ENCODE data around the gene ATG5. TPM values are rescaled to one million over a fixed set of nuclear protein-coding genes. Genes with fewer than 3 reads are reported as not detected.

ATG5 gene
- polyA plus RNA-seq, 1 donor from 2014 or later: 45.5 TPM

DNA sequence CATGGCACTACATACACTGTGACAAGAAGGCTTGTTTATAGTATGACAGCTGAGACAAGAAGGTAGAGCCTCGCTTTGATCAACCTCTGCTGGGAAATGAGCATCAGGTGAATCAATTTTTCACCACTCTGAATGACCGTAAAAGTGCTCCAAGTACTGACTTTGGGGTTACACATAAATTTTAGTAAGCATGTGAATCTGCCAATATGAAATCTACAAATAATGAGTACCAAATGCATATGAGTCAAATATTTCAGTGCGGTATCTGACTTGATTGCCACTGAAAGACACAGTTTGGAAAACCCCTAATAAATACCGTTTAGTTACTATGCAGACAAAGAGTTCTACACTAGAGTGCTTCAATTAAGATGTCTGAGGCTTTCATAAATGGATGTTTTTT is 77.8 kb downstream of the ATG5 start:
- Histone ChIP-seq H3F3A (ENCODE audit: insufficient read depth, low read length, poor library complexity, severe bottlenecking) (no peaks in the 10 kb centered on the region), H3K27me3 (ENCODE audit: insufficient read depth, low read depth, low read length) (no peaks in the 10 kb centered on the region), H3K9ac (ENCODE audit: low read length) (no peak overlapping the region), H3K36me3 (ENCODE audit: insufficient read depth, low read length) (peaks cover 4% of the 10 kb centered on the region), H3K79me2 (replicated peaks; ENCODE audit: insufficient read depth, low read length) (no peaks in the 10 kb centered on the region), H4K20me1 (ENCODE audit: insufficient read depth) (no peaks in the 10 kb centered on the region), H2AFZ (ENCODE audit: low read depth, low read length) (no peak overlapping the region), H3K4me3 (ENCODE audit: low read length) (no peak overlapping the region), H3K9me2 (ENCODE audit: insufficient read depth, low read length) (no peaks in the 10 kb centered on the region), H3K27ac (ENCODE audit: low read length) (no peak overlapping the region), H3K9me3 (ENCODE audit: low read length) (no peaks in the 10 kb centered on the region), H3K4me2 (ENCODE audit: low read length) (no peak overlapping the region)
- TF ChIP-seq TAF1 (IDR thresholded peaks at IDR 0.05; ENCODE audit: low read depth) (no peak), SMC3 (conservative IDR thresholded peaks at IDR 0.05; ENCODE audit: poor library complexity) (no peak), EZH2 (IDR thresholded peaks at IDR 0.05; ENCODE audit: borderline replicate concordance, insufficient read depth, low read length, poor library complexity, severe bottlenecking) (no peak), POLR2AphosphoS5 (IDR thresholded peaks at IDR 0.05) (no peak), EP300 (conservative IDR thresholded peaks at IDR 0.05; ENCODE audit: poor library complexity, severe bottlenecking) (no peak)
- TF ChIP-seq, protein P1, sequence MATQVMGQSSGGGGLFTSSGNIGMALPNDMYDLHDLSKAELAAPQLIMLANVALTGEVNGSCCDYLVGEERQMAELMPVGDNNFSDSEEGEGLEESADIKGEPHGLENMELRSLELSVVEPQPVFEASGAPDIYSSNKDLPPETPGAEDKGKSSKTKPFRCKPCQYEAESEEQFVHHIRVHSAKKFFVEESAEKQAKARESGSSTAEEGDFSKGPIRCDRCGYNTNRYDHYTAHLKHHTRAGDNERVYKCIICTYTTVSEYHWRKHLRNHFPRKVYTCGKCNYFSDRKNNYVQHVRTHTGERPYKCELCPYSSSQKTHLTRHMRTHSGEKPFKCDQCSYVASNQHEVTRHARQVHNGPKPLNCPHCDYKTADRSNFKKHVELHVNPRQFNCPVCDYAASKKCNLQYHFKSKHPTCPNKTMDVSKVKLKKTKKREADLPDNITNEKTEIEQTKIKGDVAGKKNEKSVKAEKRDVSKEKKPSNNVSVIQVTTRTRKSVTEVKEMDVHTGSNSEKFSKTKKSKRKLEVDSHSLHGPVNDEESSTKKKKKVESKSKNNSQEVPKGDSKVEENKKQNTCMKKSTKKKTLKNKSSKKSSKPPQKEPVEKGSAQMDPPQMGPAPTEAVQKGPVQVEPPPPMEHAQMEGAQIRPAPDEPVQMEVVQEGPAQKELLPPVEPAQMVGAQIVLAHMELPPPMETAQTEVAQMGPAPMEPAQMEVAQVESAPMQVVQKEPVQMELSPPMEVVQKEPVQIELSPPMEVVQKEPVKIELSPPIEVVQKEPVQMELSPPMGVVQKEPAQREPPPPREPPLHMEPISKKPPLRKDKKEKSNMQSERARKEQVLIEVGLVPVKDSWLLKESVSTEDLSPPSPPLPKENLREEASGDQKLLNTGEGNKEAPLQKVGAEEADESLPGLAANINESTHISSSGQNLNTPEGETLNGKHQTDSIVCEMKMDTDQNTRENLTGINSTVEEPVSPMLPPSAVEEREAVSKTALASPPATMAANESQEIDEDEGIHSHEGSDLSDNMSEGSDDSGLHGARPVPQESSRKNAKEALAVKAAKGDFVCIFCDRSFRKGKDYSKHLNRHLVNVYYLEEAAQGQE (IDR thresholded peaks at IDR 0.05; ENCODE audit: borderline replicate concordance): no peak
- TF ChIP-seq, protein P2, sequence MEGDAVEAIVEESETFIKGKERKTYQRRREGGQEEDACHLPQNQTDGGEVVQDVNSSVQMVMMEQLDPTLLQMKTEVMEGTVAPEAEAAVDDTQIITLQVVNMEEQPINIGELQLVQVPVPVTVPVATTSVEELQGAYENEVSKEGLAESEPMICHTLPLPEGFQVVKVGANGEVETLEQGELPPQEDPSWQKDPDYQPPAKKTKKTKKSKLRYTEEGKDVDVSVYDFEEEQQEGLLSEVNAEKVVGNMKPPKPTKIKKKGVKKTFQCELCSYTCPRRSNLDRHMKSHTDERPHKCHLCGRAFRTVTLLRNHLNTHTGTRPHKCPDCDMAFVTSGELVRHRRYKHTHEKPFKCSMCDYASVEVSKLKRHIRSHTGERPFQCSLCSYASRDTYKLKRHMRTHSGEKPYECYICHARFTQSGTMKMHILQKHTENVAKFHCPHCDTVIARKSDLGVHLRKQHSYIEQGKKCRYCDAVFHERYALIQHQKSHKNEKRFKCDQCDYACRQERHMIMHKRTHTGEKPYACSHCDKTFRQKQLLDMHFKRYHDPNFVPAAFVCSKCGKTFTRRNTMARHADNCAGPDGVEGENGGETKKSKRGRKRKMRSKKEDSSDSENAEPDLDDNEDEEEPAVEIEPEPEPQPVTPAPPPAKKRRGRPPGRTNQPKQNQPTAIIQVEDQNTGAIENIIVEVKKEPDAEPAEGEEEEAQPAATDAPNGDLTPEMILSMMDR (IDR thresholded peaks at IDR 0.05; ENCODE audit: poor library complexity, severe bottlenecking): no peak

DNA sequence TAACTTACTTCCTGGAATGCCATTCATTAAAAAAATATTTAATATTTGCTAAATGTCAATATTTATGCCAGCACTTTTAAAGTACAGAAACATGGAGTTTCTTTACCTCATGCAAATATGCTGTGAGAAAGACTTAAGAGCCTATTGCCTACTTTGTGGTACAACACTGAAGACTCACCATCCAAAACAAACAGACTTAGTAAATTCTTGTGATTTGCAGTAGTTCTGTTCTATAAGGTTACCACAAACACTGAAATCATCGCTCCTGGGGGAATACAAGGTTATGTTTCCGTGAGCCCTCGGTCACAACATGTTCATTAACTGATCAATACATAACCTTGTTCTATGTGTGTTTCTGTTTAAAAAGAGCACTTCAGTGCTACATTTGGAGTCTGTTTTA is 78.3 kb downstream of the ATG5 start:
- no peaks in the 10 kb centered on the region for H3F3A ChIP-seq (ENCODE audit: insufficient read depth, low read length, poor library complexity, severe bottlenecking)
- no peaks in the 10 kb centered on the region for H3K9me2 ChIP-seq (ENCODE audit: insufficient read depth, low read length)
- no peaks in the 10 kb centered on the region for H3K9me3 ChIP-seq (ENCODE audit: low read length)
- no peak overlapping the region for H3K4me2 ChIP-seq (ENCODE audit: low read length)
- no peak overlapping the region for H3K9ac ChIP-seq (ENCODE audit: low read length)
- no peak overlapping the region for H3K27ac ChIP-seq (ENCODE audit: low read length)
- no peak overlapping the region for H3K4me3 ChIP-seq (ENCODE audit: low read length)
- peaks cover 4% of the 10 kb centered on the region for H3K36me3 ChIP-seq (ENCODE audit: insufficient read depth, low read length)
- no peak overlapping the region for H2AFZ ChIP-seq (ENCODE audit: low read depth, low read length)
- H4K20me1 ChIP-seq (ENCODE audit: insufficient read depth): no peaks in the 10 kb centered on the region
- H3K79me2 ChIP-seq (replicated peaks; ENCODE audit: insufficient read depth, low read length): no peaks in the 10 kb centered on the region
- TF ChIP-seq TAF1 (IDR thresholded peaks at IDR 0.05; ENCODE audit: low read depth) (no peak), EZH2 (IDR thresholded peaks at IDR 0.05; ENCODE audit: borderline replicate concordance, insufficient read depth, low read length, poor library complexity, severe bottlenecking) (no peak), MXI1 (conservative IDR thresholded peaks at IDR 0.05; ENCODE audit: poor library complexity, severe bottlenecking) (no peak), SMC3 (conservative IDR thresholded peaks at IDR 0.05; ENCODE audit: poor library complexity) (no peak), RAD21 (conservative IDR thresholded peaks at IDR 0.05) (no peak), POLR2AphosphoS5 (IDR thresholded peaks at IDR 0.05) (no peak), EP300 (conservative IDR thresholded peaks at IDR 0.05; ENCODE audit: poor library complexity, severe bottlenecking) (no peak)
- TF ChIP-seq, protein P1 (IDR thresholded peaks at IDR 0.05; ENCODE audit: borderline replicate concordance): no peak
- TF ChIP-seq, protein P2 (IDR thresholded peaks at IDR 0.05; ENCODE audit: poor library complexity, severe bottlenecking): no peak
- no peaks in the 10 kb centered on the region for H3K27me3 ChIP-seq (ENCODE audit: insufficient read depth, low read depth, low read length)

All from neural cell (in vitro differentiated cells).